Chondrocyte (in vitro differentiated cells): ENCODE measurements around the gene ATG13. TPM values are rescaled to one million over a fixed set of nuclear protein-coding genes. Genes with fewer than 3 reads are reported as not detected.

ENCODE experiments used
- DNase-seq: peaks from one replicate; pipeline ENCODE4 v3.0.0; 2021; ENCODE audit warnings: mixed read lengths, low spot score
- H3K27ac Mint-ChIP-seq: one replicate; pipeline ENCODE4 v1.8.0; 2021; ENCODE audit warnings: mild to moderate bottlenecking, moderate library complexity, mixed read lengths; ENCODE audit not compliant: unreplicated experiment
- H3K27me3 Mint-ChIP-seq: 2 replicates; pipeline ENCODE4 v1.8.0; 2021; ENCODE audit warnings: low read depth, mixed read lengths
- H3K36me3 Mint-ChIP-seq: 2 replicates; pipeline ENCODE4 v1.8.0; 2021; ENCODE audit warnings: low read depth, mixed read lengths
- H3K4me1 Mint-ChIP-seq: 2 replicates; pipeline ENCODE4 v1.8.0; 2021; ENCODE audit warnings: low read depth, mild to moderate bottlenecking, mixed read lengths
- H3K4me3 Mint-ChIP-seq: one replicate; pipeline ENCODE4 v1.8.0; 2021; ENCODE audit warnings: mild to moderate bottlenecking, moderate library complexity, mixed read lengths; ENCODE audit not compliant: unreplicated experiment
- H3K9me3 Mint-ChIP-seq: 2 replicates; pipeline ENCODE4 v1.8.0; 2021; ENCODE audit warnings: low read depth, mixed read lengths
- CTCF ChIP-seq: fragments of 200-600 bp; sonication (generic); IDR thresholded peaks from 2 replicates; pipeline ENCODE4 v1.5.0; 2021; ENCODE audit warnings: antibody characterized with exemption, mild to moderate bottlenecking, moderate library complexity
- total RNA-seq: library from RNA; stranded (reverse); gene quantifications from 3 replicates; pipeline ENCODE4 v1.2.1, GENCODE V29; 2021

The ATG13 gene
- total RNA-seq, 1 donor from 2014 or later = 67.1 TPM

- Mint-ChIP-seq H3K27me3 (no peaks in the 10 kb centered on the region), H3K36me3 (no peaks in the 10 kb centered on the region), H3K9me3 (no peaks in the 10 kb centered on the region), H3K27ac (no peak overlapping the region), H3K4me1 (peaks cover 20% of the 10 kb centered on the region), H3K4me3 (no peak overlapping the region)
- DNase-seq = no peak
- TF ChIP-seq CTCF = no peak
These were observed 5.6 kb upstream of the ATG13 start for GRCh38 chr11:46611526-46612304.

DNA sequence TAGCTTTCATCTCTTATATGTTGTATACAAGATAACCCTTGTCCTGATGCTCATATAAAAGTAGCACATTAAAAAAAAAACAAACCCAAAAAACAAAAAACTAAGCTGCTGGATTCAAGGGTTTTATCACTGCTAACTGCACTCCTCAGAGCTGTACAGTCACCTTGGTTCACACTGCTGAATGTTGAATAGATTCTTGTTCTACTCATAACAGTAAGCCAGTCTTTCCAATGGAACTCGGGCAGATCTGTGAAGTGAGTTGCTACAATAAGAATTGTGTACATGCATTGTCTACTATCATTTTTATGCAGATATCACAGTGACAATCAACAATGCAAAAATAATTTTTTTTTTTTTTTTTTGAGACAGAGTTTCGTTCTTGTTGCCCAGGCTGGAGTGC is 5.0 kb upstream of the ATG13 start:
- no peak overlapping the region for H3K27ac Mint-ChIP-seq
- no peaks in the 10 kb centered on the region for H3K36me3 Mint-ChIP-seq
- no peaks in the 10 kb centered on the region for H3K27me3 Mint-ChIP-seq
- H3K9me3 Mint-ChIP-seq = no peaks in the 10 kb centered on the region
- no peak for DNase-seq
- no peak overlapping the region for H3K4me3 Mint-ChIP-seq
- no peak for TF ChIP-seq CTCF
- peaks cover 20% of the 10 kb centered on the region for H3K4me1 Mint-ChIP-seq

GRCh38 chr11:46615756-46616155 is 1.6 kb upstream of the ATG13 start:
- Mint-ChIP-seq H3K27me3 (no peaks in the 10 kb centered on the region), H3K4me1 (peaks cover 35% of the 10 kb centered on the region), H3K9me3 (no peaks in the 10 kb centered on the region), H3K27ac (no peak overlapping the region), H3K4me3 (peak overlapping the region; percentile 22), H3K36me3 (peaks cover 3% of the 10 kb centered on the region)
- no peak for TF ChIP-seq CTCF
- no peak for DNase-seq

DNA sequence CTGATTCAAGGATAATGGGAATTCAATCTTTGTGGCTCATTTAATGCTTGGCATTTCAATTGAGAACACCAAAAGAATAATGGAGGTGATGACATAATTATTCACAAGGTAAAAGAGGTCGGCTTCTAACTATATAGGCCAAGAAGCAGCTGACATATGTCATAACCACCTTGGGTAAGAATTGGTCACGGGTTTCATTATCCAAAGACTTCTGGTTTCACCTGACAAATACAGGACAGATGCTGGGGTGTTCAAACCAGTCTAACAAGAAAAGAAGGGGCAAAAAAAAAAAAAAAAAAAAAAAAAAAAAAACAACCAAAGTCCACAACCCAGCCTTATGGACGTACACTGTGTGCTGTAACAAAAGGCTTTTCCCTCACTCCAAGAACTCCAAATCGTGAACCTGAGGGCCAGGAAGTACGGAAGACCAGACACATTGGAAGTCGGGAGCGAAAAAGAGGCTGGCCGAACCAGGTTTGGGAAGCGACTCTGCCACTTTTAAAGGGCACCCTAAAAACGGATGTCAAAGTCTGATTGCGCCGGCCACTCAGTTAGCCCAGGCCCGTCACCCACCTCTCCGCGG is 711 bp upstream of the ATG13 start:
- H3K9me3 Mint-ChIP-seq = no peaks in the 10 kb centered on the region
- DNase-seq = no peak
- no peak for TF ChIP-seq CTCF
- H3K27ac Mint-ChIP-seq = peak overlapping the region; percentile 100
- peaks cover 3% of the 10 kb centered on the region for H3K36me3 Mint-ChIP-seq
- no peaks in the 10 kb centered on the region for H3K27me3 Mint-ChIP-seq
- H3K4me1 Mint-ChIP-seq = peaks cover 37% of the 10 kb centered on the region
- peak overlapping the region; percentile 97 for H3K4me3 Mint-ChIP-seq

DNA sequence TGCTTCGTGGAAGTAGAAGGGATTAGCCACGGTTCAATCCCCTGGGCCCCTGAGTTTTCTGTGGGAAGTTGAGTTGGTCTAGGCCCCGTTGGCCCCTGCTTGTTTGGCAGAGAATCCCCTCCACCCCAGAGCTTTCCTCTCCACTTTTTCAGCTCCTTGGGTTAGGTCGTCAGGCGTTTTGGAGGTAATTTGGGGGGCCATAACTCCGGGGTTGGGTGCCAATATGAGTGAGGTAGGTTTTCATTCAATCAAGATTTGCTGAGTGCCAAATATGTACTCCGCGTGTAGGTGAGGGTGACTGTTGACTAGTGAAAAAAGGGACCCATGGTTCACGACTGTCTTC is 590 bp downstream of the ATG13 start:
- peaks cover 6% of the 10 kb centered on the region for H3K36me3 Mint-ChIP-seq
- H3K27me3 Mint-ChIP-seq = no peaks in the 10 kb centered on the region
- peak overlapping the region; percentile 97 for H3K4me3 Mint-ChIP-seq
- DNase-seq = no peak
- peak; percentile 31 for TF ChIP-seq CTCF
- H3K9me3 Mint-ChIP-seq = no peaks in the 10 kb centered on the region
- H3K4me1 Mint-ChIP-seq = peaks cover 36% of the 10 kb centered on the region
- H3K27ac Mint-ChIP-seq = peak overlapping the region; percentile 100
